Mammary epithelial cell (primary cell): Measurements from ENCODE around the gene BDNF.

Experiments used
- CTCF ChIP-seq, 2 donors: IDR thresholded peaks in 1 of 2; conservative IDR thresholded peaks in 1 of 2; 2 replicates each; pipeline ENCODE4 v1.5.1; 2011 to 2012; ENCODE audit warnings: inconsistent platforms in 2 of 2, low read length in 2 of 2, mild to moderate bottlenecking in 2 of 2, control low read depth in 1 of 2, low read depth in 1 of 2; ENCODE audit not compliant: insufficient read depth in 1 of 2; ENCODE audit errors: extremely low read depth in 1 of 2
- EZH2 ChIP-seq: IDR thresholded peaks from 2 replicates; pipeline ENCODE4 v1.6.1; 2012; ENCODE audit warnings: low read length, inconsistent platforms, borderline replicate concordance

DNA sequence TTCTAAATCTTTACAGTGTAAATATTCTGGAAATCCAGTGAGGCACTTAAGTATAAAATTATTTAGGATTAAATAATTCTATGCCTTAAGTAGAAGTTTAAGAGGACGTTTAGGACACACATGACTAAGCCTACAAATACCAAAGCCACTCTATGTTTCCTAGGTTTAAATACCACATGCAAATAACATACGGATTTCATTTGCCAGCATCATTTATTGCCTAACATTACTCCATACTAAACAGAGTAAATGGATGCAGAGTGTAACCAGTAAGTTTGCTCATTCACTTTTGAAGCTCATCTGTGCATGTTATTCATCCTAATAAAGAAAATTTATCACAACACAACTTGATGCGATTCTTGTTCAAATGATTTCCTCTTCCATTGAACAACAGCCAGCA, 4.1 kb downstream of the BDNF start:
- no peak for TF ChIP-seq CTCF (conservative IDR thresholded peaks at IDR 0.05 in 1 of 2, IDR thresholded peaks at IDR 0.05 in 1 of 2; ENCODE audit: extremely low read depth in 1 of 2, insufficient read depth in 1 of 2, low read depth in 1 of 2, low read length in 2 of 2)
- TF ChIP-seq EZH2: no peak
